Parietal lobe (tissue), 1 donor: ENCODE data around the gene ATOSB. TPM values are rescaled to one million over a fixed set of nuclear protein-coding genes. Genes with fewer than 3 reads are reported as not detected.

Source experiments
- total RNA-seq: library from RNA; depleted of rRNA; stranded (reverse); fragments of >200 nt; gene quantifications from one replicate; pipeline ENCODE4 v1.2.3, GENCODE V29; 2014

Gene ATOSB
- total RNA-seq, result 17.5 TPM

GRCh38 chr9:35115680-35116538, at the start of gene ATOSB:
TSS of gene ATOSB (minus strand) at chr9:35115862. CDS start at chr9:35108274, 7,588 bp downstream.

GRCh38 chr9:35161713-35162604, 46.3 kb upstream of the ATOSB start, which contains the start of gene UNC13B:
TSS of gene UNC13B (plus strand) at chr9:35162009. CDS start at chr9:35162284, 275 bp downstream.

GRCh38 chr9:35102769-35103659, 12.6 kb downstream of the ATOSB start, which contains the start of gene STOML2:
TSS of gene STOML2 (minus strand) at chr9:35103131. CDS start at chr9:35103094, 37 bp downstream.

GRCh38 chr9:35096035-35096849, 19.4 kb downstream of the ATOSB start, which contains the start of gene PIGO:
TSS of gene PIGO (minus strand) at chr9:35096591. CDS start at chr9:35095565, 1,026 bp downstream.

GRCh38 chr9:35079426-35080341, 36.0 kb downstream of the ATOSB start, which contains the start of gene FANCG:
TSS of gene FANCG (minus strand) at chr9:35079942. CDS start at chr9:35079524, 418 bp downstream.

GRCh38 chr9:35072461-35073278, 43.0 kb downstream of the ATOSB start, which contains the start of gene VCP:
TSS of gene VCP (minus strand) at chr9:35072625. CDS start at chr9:35072353, 272 bp downstream.

Other genes starting within 250 kb of the ATOSB start
- gene PHF24, start 157.6 kb downstream of the ATOSB start, total RNA-seq, result 40.1 TPM
- gene DNAJB5, start 126.1 kb downstream of the ATOSB start, total RNA-seq, result 47.9 TPM
- 225 TPM for gene VCP, start 43.2 kb downstream of the ATOSB start, total RNA-seq
- 39.4 TPM for gene FANCG, start 35.9 kb downstream of the ATOSB start, total RNA-seq
- 16.0 TPM for gene PIGO, start 19.3 kb downstream of the ATOSB start, total RNA-seq
- 38.5 TPM for gene STOML2, start 12.7 kb downstream of the ATOSB start, total RNA-seq
- 31.9 TPM for gene UNC13B, start 46.1 kb upstream of the ATOSB start, total RNA-seq